ENCODE results near the gene PHF13. TPM values are rescaled to one million over a fixed set of nuclear protein-coding genes. Genes with fewer than 3 reads are reported as not detected.
A peak's percentile ranks its signal among the peaks of the same experiment; 100 is the strongest.

PHF13 gene
- total and polyA plus RNA-seq, 9 of the 15 experiments (the other 6 are each of a cell fraction or from before 2014, with no cell fraction given), result 1.8 to 36.1 (median 11.7) TPM

DNA sequence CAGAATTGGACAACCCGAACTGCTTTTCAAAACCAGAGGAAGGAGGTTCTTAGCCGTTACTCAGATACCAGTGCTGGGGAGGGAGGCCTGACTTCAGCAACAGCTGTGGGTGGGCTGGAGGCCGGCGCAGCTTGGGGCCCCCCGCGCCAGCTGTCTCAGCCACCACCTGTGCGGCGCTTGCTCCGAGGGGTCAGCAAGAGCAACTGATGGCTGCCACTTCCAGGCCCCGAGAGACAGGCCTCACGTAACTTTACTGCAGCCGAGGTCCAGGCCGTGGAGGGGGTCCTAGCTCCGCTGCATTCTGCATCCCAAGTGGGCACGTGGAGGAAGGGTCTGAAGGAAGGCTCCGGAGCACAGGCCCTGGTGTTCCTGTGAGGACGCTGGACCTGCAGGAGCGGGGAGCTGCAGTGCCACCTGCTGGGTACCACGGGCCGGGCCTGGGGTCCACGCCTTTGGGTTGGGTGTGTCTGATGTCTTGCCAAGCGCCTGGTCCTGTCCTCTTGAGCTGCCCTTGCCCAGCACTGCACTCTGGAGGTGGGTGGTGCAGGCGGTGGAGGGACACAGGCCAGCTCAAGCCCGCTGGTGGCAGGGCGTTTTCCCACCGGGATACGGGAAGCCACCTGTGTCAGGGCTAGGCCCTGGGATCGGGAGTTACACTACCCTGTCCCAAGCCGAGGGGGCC lies 21.0 kb downstream of the PHF13 start (continued):
- TF ChIP-seq SMARCE1 (IDR thresholded peaks at IDR 0.05) (no peak), ETV1 (tag; conservative IDR thresholded peaks at IDR 0.05; ENCODE audit: low read depth) (no peak), HINFP (tag; conservative IDR thresholded peaks at IDR 0.05; ENCODE audit: low read depth) (no peak), NFIC (IDR thresholded peaks at IDR 0.05) (no peak), TAF9B (IDR thresholded peaks at IDR 0.05; ENCODE audit: partially characterized antibody) (no peak), ZNF717 (CRISPR knock-in tag; IDR thresholded peaks at IDR 0.05) (no peak), RBM22 (IDR thresholded peaks at IDR 0.05; ENCODE audit: low read depth, low read length, poor library complexity, severe bottlenecking) (peak; percentile 41), LCOR (CRISPR knock-in tag; IDR thresholded peaks at IDR 0.05) (no peak), CREM (IDR thresholded peaks at IDR 0.05; ENCODE audit: low read depth) (peak; percentile 18; the same call in 1 of the 2 replicates)
- TF ChIP-seq, protein P1, sequence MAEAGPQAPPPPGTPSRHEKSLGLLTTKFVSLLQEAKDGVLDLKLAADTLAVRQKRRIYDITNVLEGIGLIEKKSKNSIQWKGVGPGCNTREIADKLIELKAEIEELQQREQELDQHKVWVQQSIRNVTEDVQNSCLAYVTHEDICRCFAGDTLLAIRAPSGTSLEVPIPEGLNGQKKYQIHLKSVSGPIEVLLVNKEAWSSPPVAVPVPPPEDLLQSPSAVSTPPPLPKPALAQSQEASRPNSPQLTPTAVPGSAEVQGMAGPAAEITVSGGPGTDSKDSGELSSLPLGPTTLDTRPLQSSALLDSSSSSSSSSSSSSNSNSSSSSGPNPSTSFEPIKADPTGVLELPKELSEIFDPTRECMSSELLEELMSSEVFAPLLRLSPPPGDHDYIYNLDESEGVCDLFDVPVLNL (CRISPR knock-in tag; IDR thresholded peaks at IDR 0.05; ENCODE audit: low read depth), result no peak

All from K562 (cell line).